Ishikawa (cell line): ENCODE results near the gene LDLRAP1.

Source experiments
- EGR1 ChIP-seq: IDR thresholded peaks from 2 replicates; pipeline ENCODE4 v1.6.1; 2012
- EP300 ChIP-seq: IDR thresholded peaks from 2 replicates; pipeline ENCODE4 v1.6.1; 2012; ENCODE audit warnings: borderline replicate concordance
- FOXM1 ChIP-seq: IDR thresholded peaks from 2 replicates; pipeline ENCODE4 v1.6.1; 2012; ENCODE audit warnings: low read depth, borderline replicate concordance
- MAX ChIP-seq: IDR thresholded peaks from 2 replicates; pipeline ENCODE4 v1.6.1; 2012
- REST ChIP-seq: IDR thresholded peaks from 2 replicates; pipeline ENCODE4 v1.6.1; 2012; ENCODE audit warnings: low read depth, mild to moderate bottlenecking
- USF1 ChIP-seq: IDR thresholded peaks from 2 replicates; pipeline ENCODE4 v1.6.1; 2012
- YY1 ChIP-seq: IDR thresholded peaks from 2 replicates; pipeline ENCODE4 v1.6.1; 2012; ENCODE audit warnings: low read depth
- ZBTB7A ChIP-seq: IDR thresholded peaks from 2 replicates; pipeline ENCODE4 v1.6.1; 2012; ENCODE audit warnings: low read depth

GRCh38 chr1:25544819-25545218 lies 1.4 kb downstream of the LDLRAP1 start:
- TF ChIP-seq EGR1 = no peak
- TF ChIP-seq YY1 = no peak
- no peak for TF ChIP-seq EP300
- TF ChIP-seq REST = no peak
- no peak for TF ChIP-seq USF1
- TF ChIP-seq ZBTB7A = no peak; the same call in 1 of the 2 replicates
- no peak for TF ChIP-seq FOXM1
- TF ChIP-seq MAX = no peak
